Eye (tissue), 1 donor: ENCODE measurements around the gene NOTCH3.

Experiments used
- DNase-seq: peaks from one replicate; pipeline ENCODE4 v3.0.0-alpha.2; 2015

Gene NOTCH3

DNA sequence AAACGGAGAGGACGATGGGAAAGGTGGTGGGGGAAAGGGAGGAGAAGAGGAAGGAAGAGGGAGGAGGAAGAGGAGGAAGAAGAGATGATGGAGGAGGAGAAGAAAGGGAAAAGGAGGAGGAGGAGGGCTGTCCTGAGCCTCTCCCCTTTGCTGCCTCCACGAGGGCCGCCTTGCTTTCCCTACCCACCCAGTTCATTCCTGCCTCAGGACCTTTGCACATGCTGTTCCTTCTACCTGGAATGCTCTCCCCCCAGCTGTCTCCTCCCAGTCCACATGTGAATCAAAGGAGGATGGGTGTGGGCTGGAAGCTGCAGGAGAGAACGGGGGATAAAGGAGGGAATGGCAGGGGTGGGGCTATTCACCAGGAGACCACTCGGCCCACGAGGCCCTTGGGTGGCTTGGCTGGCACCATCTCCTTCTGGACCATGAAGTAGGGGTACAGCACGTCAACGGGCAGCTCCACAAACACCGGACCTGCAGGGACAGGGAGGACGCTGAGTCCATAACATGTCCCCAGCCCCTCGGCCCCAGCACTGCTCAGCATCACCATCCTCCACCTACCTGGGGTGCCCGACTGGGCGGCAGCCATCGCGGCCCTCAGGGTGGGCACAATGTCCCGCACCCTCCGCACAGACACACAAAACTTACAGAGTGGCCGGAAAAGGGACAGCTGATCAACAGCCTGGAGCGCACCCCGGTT lies 78.3 kb downstream of the NOTCH3 start:
- DNase-seq, result no peak

DNA sequence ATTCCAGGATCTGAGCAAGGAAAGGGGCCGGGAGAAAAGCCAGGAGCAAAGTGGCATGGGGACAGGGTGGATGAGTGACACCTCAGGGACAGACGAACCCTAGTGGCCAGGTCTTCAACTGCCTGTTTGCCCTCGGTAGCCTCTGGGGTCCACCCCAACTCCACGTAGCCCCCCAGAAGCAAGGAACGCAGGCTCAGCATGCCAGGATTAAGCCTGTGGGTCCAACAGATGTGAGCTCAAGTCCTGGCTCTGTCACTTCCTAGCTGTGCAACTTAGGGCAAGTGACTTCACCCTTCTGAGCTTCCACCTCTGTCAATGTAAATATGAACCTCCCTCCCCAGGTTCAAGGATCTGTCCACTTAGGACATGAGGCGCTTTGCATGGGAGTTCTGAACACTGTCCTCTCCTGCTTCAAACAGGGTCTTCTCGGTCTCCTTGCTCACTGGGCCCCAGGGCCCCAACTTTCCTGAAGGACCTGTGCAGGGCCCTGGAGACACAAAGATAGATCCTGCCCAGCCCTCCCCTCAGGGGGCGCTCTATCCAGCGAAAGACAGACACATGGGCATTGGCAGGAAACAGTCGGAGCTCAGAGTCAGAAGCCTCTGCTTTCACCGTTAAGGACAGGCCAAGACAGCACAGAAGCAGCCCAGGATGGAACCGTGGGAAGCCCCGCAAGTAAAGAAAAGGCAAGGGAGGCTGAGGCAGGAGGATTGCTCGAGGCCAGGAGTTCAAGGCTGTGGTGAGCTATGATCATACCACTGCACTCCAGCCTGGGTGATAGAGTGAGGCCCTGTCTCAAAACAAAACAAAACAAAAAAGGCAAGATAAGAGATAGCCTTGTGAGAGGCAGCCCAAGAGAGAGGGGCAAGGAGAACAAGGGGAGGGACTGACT lies 80.4 kb downstream of the NOTCH3 start:
- DNase-seq, result no peak

DNA sequence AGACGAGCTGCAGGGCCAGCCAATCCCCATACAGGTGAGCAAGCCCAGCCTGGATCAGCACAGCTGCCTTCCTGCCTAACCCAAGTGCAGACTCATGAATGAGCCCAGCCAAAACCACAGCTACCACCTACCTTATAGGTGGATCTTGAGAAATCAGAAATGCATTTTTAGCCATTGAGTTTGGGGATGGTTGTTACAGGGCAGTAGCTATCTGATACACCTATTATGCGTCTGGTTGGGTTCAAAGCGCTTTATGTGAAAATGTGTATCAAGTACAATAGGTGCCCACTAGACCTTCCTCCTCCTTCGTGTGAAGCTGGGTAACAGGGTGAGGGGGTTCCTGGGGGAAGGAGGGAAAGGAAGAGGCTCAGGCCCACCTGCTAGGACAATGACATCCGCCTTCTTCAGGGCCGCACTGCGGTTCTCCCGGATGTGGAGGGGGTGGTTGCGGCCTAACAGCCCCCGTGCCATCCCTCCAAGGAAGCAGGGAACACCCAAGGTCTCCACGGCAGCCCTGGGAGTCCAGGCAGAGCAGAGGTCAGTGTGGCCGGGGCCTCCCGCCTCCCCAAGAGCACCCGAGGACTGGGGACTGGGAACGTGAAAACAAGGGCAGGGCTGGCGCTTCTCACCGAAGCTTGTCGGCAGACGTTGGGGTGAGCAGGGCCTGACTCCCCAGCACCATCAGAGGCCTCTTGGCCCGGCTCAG lies 81.9 kb downstream of the NOTCH3 start:
- DNase-seq, result no peak

DNA sequence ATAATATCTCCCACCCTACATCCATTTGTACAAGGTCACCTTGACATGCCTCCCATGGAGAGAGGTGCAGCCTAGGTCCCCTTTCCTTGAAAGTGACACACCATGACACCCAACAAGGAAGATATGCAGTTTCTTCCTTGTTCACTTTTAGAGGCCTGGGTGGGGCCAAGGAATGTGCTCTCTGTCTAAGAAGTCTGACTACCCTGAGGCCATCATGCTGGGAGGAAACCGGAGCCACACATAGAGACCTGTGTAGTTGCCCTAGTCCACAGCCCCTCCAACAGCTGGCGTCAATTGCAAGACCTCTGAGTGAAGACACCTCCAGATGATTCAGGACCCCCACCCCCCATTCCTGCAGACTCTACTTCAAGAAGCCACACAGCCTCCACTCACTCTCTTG lies 82.5 kb downstream of the NOTCH3 start:
- DNase-seq, result no peak

DNA sequence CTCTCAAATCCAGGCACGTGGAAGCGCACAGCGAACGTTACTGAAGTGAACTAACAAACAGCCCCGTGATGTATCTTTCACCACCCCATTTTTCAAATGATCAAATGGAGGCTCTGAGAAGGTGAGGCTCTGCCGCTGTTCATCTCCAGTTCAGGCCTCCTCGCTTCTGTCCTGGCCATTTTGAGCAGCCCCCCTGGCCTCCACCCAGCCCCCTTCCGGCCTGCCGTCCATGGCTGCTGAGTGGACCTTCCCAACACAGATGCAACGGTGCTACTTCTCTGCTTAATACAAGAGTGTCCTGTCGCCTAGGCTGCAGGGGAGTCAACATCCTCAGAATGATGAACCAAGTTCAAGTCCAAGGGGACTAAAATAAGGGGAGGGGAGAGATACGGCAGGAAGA lies 83.9 kb downstream of the NOTCH3 start:
- no peak for DNase-seq

DNA sequence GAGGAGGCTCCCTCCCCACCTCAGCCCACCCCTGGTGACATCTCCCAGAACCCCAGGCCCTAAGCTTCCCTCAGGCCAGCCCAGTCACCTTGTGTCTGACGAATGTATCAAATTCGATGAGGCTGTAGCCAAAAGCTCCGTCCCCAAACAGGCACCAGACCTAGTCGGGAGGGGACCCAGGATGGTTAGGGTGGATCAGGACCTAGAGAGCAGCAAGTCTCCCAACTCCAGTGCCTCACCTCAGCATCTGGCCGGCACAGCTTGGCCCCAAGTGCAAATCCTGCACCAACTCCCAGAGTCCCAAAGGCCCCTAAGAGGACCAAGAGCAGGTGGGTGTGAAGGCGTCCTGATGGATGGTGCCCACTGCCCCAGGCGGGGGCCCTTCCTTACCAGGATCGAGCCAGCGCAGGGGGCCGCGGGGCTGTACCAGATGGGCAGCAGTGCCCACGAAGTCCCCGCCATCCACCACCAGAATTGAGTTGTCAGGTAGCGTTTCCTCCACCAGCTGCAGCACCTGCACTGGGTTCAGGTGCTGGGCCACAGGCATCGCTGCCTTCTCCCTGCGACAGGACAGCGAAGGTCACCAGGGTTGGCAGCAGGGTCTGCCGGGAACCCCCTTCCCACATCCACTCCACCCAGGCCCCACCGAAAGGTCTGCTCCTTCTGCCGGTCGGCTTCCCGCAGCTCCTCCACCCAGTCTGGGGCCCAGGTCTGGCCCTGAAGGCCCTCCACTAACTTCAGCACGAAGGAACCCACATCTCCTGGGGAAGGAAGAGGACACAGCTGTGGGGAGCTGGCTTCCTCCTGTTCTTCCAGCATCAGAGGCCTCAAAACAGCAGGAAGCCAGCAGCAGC lies 84.8 kb downstream of the NOTCH3 start:
- no peak for DNase-seq

DNA sequence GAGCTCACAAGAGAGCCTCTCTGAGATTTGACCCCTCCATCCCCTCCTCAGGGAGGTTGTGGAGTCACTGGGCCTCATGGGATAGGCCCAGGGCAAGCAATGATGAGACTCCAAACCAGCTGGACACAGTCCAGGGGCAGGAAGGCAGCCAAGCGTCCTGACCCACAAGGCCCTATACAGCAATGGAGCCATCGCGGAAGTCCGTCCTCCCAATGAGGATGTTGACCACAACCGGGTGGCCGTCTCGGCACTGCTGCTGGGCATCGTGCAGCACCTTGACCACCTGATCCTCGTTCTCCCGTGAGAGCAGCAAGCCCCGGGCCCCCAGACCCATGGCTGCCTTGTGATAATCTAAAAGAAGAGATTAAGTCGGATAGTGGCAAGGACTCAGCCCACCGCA lies 85.7 kb downstream of the NOTCH3 start:
- no peak for DNase-seq

DNA sequence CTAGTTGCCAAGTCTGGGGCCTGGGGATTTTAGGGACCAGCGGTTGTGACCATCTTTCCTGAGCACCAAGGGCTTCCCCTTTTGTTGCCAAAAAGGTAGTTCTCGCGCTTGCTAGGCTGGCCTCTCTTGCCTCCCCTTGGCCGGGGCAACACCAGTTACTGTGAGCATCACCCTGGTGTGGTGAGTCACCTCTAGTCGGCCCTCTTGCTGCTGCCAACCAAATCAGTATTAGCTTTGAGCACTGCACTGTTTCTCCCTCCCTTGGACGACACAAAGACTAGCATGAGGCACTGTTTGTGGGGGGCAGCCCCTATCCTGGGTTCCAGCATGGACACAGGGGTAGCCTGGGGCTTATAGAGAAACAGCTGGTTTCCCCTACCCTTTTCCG lies 86.6 kb downstream of the NOTCH3 start:
- DNase-seq, result no peak

DNA sequence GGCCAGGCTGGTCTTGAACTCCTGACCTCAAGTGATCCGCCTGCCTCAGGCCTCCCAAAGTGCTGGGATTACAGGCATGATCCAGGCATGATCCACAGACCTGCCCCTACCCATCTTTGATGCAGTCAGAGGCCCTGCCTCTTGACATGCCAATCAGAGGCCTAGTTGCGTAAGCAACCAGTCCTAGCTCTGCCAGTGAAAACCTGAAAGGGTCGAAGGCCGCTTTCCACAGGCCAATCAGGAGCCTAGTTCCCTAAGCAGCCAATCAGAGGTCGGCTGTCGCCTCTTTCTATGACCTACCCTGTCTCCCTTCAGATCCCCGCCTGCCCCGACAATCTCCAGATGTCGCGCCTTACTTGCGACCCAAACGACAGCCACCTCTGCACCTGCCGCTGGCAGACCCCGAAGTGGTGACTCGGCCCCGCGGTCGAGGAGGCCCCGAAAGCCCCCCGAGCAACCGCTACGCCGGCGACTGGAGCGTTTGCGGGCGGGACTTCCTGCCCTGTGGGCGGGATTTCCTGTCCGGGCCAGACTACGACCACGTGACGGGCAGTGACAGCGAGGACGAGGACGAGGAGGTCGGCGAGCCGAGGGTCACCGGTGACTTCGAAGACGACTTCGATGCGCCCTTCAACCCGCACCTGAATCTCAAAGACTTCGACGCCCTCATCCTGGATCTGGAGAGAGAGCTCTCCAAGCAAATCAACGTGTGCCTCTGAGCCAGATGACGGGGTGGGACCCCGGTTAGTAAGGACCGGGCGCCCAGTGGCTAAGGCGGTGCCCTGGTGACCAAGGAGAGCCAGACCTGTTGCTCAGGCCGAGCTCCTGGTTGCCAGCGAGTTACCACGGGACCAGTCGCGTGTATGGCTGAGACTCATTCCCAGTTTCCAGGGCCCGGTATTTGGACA lies 87.3 kb downstream of the NOTCH3 start:
- no peak for DNase-seq

DNA sequence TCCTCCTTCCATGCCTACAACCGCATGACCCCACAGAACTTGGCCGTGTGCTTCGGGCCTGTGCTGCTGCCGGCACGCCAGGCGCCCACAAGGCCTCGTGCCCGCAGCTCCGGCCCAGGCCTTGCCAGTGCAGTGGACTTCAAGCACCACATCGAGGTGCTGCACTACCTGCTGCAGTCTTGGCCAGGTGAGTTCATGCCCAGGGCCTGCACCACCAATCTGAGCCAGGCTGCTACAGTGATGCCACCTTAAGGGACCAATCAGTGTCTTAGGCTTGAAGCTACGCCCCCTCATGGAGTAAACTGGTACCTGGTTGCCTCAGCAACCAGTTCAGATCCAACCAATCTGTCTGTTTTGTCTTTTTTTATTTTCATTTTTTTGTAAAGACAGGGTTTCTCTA lies 88.4 kb downstream of the NOTCH3 start:
- DNase-seq, result no peak

DNA sequence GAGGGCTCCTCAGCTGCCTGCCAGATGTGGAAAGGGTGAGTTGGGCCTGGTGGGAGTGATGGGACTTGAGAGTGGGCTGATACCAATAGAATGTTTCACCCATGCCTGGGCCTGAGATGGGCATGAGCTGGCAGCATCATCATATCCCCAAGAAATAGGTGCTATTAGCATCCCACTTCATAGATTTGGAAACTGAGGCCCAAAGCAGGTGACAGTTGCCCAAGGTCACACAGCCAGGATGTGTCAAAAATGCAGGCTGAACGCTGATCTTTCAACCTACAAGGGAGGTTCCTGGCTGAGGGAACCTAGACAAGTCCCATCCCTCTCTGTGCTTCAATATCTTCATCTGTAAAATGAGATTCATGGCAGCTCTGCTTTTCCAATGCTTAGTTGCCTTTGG lies 89.0 kb downstream of the NOTCH3 start:
- DNase-seq, result no peak

DNA sequence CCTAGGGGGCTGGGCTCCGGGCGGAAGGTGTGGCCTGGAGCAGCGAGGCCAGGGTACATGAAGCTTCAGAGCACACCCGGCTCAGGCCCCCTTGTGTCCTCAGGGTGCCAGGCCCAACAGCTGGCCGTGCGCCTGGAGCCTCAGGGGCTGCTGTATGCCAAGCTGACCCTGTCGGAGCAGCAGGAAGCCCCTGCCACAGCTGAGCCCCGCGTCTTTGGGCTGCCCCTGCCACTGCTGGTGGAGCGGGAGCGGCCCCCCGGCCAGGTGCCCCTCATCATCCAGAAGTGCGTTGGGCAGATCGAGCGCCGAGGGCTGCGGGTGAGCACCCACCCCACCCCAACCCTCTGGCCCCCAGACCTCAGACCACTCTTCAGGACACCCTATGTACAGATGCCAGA lies 90.4 kb downstream of the NOTCH3 start:
- no peak for DNase-seq

DNA sequence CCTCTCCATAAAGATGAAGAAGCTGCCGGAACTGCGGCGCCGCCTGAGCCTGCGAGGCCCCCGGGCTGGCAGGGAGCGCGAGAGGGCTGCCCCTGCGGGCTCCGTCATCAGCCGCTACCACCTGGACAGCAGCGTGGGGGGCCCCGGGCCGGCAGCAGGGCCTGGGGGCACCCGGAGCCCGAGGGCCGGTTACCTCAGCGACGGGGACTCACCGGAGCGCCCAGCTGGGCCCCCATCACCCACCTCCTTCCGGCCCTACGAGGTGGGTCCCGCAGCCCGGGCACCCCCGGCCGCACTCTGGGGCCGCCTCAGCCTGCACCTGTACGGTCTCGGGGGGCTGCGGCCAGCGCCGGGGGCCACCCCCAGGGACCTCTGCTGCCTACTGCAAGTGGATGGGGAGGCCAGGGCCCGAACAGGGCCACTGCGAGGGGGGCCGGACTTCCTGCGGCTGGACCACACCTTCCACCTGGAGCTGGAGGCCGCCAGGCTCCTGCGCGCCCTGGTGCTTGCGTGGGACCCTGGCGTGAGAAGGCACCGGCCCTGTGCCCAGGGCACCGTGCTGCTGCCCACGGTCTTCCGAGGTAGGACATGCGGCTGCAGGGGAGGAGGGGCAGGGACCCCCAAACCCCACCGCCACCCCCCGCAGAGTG lies 90.9 kb downstream of the NOTCH3 start:
- DNase-seq, result no peak
